K562 (cell line): ENCODE data around the gene FBP2. TPM values are rescaled to one million over a fixed set of nuclear protein-coding genes. Genes with fewer than 3 reads are reported as not detected.

Source experiments
- CBX8 ChIP-seq: fragments of 200-600 bp; sonication (generic); IDR thresholded peaks from 2 replicates; pipeline ENCODE4 v1.6.1; 2012; ENCODE audit warnings: borderline replicate concordance, mixed run types, low read depth, mild to moderate bottlenecking, moderate library complexity, mixed read lengths, low read length, control low read depth, inconsistent platforms; ENCODE audit not compliant: poor library complexity, severe bottlenecking; ENCODE audit errors: extremely low read depth
- CEBPG ChIP-seq, 3 experiments: fragments of 200-800 bp in 1 of 3; sonication (Bioruptor generic) in 1 of 3; sonication (generic) in 1 of 3; formaldehyde crosslinking in 1 of 3; IDR thresholded peaks in 2 of 3; conservative IDR thresholded peaks in 1 of 3; 2 replicates each; pipeline versions ENCODE4 v1.6.1 to v1.8.0; 2016 to 2022; ENCODE audit warnings: missing compliant biosample characterization in 2 of 3, missing genetic modification characterization in 2 of 3, mild to moderate bottlenecking in 1 of 3, missing genetic modification reagents in 1 of 3
- HLTF ChIP-seq: fragments of 450-650 bp; IDR thresholded peaks from 2 replicates; pipeline ENCODE4 v1.6.1; 2016
- HMG20B ChIP-seq: fragments of 250-450 bp; sonication (Bioruptor Pico); IDR thresholded peaks from 2 replicates; pipeline ENCODE4 v1.5.0; 2021; ENCODE audit warnings: mild to moderate bottlenecking
- KDM1A ChIP-seq, 2 experiments: fragments of 450-650 bp; IDR thresholded peaks; 2 replicates each; pipeline ENCODE4 v1.6.1; 2016; ENCODE audit warnings: mild to moderate bottlenecking in 2 of 2
- MAFK ChIP-seq: IDR thresholded peaks from 2 replicates; pipeline ENCODE4 v1.6.1; 2011; ENCODE audit warnings: low read length, improper control_type of control experiment
- NBN ChIP-seq: fragments of 450-650 bp; IDR thresholded peaks from 2 replicates; pipeline ENCODE4 v1.6.1; 2016; ENCODE audit warnings: low read depth, mild to moderate bottlenecking
- PHF20 ChIP-seq: fragments of 450-650 bp; IDR thresholded peaks from 2 replicates; pipeline ENCODE4 v1.6.1; 2018; ENCODE audit not compliant: partially characterized antibody
- PHF8 ChIP-seq: fragments of 200-600 bp; sonication (generic); IDR thresholded peaks from 2 replicates; pipeline ENCODE4 v1.6.1; 2012; ENCODE audit warnings: mixed run types, mild to moderate bottlenecking, inconsistent platforms, low read length, moderate library complexity, borderline replicate concordance
- RUNX1 ChIP-seq: sonication (generic); IDR thresholded peaks from 2 replicates; pipeline ENCODE4 v1.6.1; 2016; ENCODE audit warnings: antibody characterized with exemption, low read depth
- SOX6 ChIP-seq: fragments of 450-650 bp; IDR thresholded peaks from 2 replicates; pipeline ENCODE4 v1.6.1; 2014; ENCODE audit warnings: mild to moderate bottlenecking
- TOE1 ChIP-seq, 2 experiments: fragments of 450-650 bp in 1 of 2; sonication (generic) in 1 of 2; formaldehyde crosslinking in 1 of 2; IDR thresholded peaks; 2 replicates each; pipeline versions ENCODE4 v1.7.1 to v1.8.0; 2016 to 2022; ENCODE audit warnings: borderline replicate concordance in 2 of 2, mild to moderate bottlenecking in 2 of 2, antibody characterized with exemption in 1 of 2, inconsistent platforms in 1 of 2, low read depth in 1 of 2, missing genetic modification reagents in 1 of 2, moderate library complexity in 1 of 2
- ZNF146 ChIP-seq: IDR thresholded peaks from one replicate; pipeline ENCODE4 v1.6.1; 2018; ENCODE audit warnings: missing compliant biosample characterization; ENCODE audit not compliant: unreplicated experiment
- ZNF561 ChIP-seq: fragments of 450-650 bp; formaldehyde crosslinking; conservative IDR thresholded peaks from 2 replicates; pipeline ENCODE4 v1.4.0; 2020; ENCODE audit warnings: mild to moderate bottlenecking, moderate library complexity
- polyA plus RNA-seq, 8 experiments: library from polyadenylated mRNA; depleted of rRNA in 4 of 8; stranded (reverse) in 5 of 8; unstranded in 3 of 8; fragments of >200 nt; fragmentation: Nextera tagmentation in 2 of 8; fragmentation: Illumina TruSeq in 1 of 8; extraction: Ambion mirVana in 2 of 8; extraction: Trizol in 1 of 8; gene quantifications; 2 replicates each; pipeline versions ENCODE4 v1.2.1 to v1.2.3, GENCODE V29; 2011 to 2014; ENCODE audit warnings: inconsistent platforms in 1 of 8, missing spikeins in 1 of 8
- total RNA-seq, 7 experiments: library from RNA; depleted of rRNA in 6 of 7; stranded (reverse); fragments of >200 nt in 6 of 7; fragmentation: Illumina TruSeq in 2 of 7; extraction: Trizol in 2 of 7; gene quantifications; 2 replicates each; pipeline versions ENCODE4 v1.2.1 to v1.2.3, GENCODE V29; 2011 to 2021; ENCODE audit warnings: low replicate concordance in 1 of 7
- TF ChIP-seq, protein P1 (sequence below): fragments of 450-650 bp; IDR thresholded peaks from 2 replicates; pipeline ENCODE4 v1.6.1; 2016; ENCODE audit warnings: missing biosample characterization, missing genetic modification characterization
- TF ChIP-seq, protein P2 (sequence below): fragments of 450-650 bp; formaldehyde crosslinking; IDR thresholded peaks from 2 replicates; pipeline ENCODE4 v1.4.0; 2022; ENCODE audit warnings: missing genetic modification characterization
- TF ChIP-seq, protein P3 (sequence below): sonication (generic); formaldehyde crosslinking; IDR thresholded peaks from 2 replicates; pipeline ENCODE4 v1.8.1; 2023; ENCODE audit warnings: mild to moderate bottlenecking, missing genetic modification reagents, moderate library complexity
- TF ChIP-seq, protein P4 (sequence below), 2 experiments: fragments of 450-650 bp in 1 of 2; sonication (generic) in 1 of 2; formaldehyde crosslinking; conservative IDR thresholded peaks; 2 replicates each; pipeline versions ENCODE4 v1.4.0 to v1.8.1; 2020 to 2022; ENCODE audit warnings: mild to moderate bottlenecking in 1 of 2, missing genetic modification reagents in 1 of 2
- TF ChIP-seq, protein P5 (sequence below), 2 experiments: fragments of 450-650 bp; IDR thresholded peaks; 2 replicates each; pipeline ENCODE4 v1.6.1; 2016

Gene FBP2
- total and polyA plus RNA-seq, 9 of the 15 experiments (the other 6 are each of a cell fraction or from before 2014, with no cell fraction given): 0.06 TPM; not detected in 7

DNA sequence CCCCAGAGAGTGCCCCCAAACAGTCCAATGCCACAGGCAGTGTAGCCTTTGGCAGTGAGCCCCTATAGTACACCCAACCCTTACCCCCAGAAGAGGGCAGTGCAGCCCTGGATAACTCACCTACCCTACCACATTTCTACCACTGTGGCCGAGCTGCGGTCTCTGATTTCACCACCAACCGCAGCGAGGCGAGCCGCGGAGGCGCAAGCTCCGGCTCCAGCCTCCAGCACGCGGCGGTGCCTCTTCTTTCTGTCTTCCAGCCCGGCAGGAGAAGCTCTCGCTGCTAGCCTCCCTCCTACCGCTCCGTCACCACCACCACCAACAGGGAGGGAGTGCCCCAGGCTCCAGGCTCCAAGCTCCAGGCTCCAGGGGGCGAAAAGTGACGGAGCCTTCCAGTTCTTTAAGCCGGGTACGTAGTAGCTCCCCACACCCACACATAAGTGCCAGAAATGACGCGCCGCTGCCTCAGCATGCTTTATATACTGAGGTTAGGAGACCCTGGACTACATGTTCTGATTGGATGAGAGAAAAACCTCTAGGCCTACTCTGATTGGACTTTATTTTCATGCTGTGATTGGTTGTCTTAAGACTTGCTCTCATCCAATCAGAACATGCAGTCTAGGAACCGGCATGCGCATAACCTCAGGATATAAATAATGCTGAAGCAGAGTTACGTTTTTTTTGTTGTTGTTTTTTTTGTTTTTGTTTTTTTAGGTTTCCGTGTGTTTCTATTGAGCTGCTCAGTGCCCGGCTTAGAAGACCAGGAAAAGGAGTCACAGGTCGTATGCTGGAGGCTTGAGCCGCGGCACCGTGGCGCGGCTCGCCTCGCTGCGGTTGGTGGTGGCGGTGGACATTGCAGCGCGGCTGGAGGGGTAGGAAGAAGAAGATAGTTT lies 38.9 kb downstream of the FBP2 start, which contains the start of gene PCAT7 (continued):
- TF ChIP-seq, protein P1, sequence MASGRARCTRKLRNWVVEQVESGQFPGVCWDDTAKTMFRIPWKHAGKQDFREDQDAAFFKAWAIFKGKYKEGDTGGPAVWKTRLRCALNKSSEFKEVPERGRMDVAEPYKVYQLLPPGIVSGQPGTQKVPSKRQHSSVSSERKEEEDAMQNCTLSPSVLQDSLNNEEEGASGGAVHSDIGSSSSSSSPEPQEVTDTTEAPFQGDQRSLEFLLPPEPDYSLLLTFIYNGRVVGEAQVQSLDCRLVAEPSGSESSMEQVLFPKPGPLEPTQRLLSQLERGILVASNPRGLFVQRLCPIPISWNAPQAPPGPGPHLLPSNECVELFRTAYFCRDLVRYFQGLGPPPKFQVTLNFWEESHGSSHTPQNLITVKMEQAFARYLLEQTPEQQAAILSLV (tag): no peak
- TF ChIP-seq RUNX1 (no peak), KDM1A (IDR thresholded peaks at IDR 0.05) (no peak), HLTF (no peak), SOX6 (no peak), MAFK (no peak), NBN (no peak), ZNF146 (CRISPR knock-in tag) (no peak), HMG20B (CRISPR knock-in tag) (no peak), CEBPG (CRISPR knock-in tag; IDR thresholded peaks at IDR 0.05) (no peak), CEBPG (tag; conservative IDR thresholded peaks at IDR 0.05 in 1 of 2, IDR thresholded peaks at IDR 0.05 in 1 of 2) (no peak), TOE1 (IDR thresholded peaks at IDR 0.05; ENCODE audit: borderline replicate concordance) (0 out of 2 replicates have a peak, but pooled peaks have one; percentile 25), TOE1 (CRISPR knock-in tag; IDR thresholded peaks at IDR 0.05; ENCODE audit: borderline replicate concordance, low read depth) (no peak), PHF20 (no peak), PHF8 (no peak), ZNF561 (no peak), CBX8 (no peak)
- TF ChIP-seq, protein P2, sequence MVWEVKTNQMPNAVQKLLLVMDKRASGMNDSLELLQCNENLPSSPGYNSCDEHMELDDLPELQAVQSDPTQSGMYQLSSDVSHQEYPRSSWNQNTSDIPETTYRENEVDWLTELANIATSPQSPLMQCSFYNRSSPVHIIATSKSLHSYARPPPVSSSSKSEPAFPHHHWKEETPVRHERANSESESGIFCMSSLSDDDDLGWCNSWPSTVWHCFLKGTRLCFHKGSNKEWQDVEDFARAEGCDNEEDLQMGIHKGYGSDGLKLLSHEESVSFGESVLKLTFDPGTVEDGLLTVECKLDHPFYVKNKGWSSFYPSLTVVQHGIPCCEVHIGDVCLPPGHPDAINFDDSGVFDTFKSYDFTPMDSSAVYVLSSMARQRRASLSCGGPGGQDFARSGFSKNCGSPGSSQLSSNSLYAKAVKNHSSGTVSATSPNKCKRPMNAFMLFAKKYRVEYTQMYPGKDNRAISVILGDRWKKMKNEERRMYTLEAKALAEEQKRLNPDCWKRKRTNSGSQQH (CRISPR knock-in tag): no peak
- TF ChIP-seq, protein P3, sequence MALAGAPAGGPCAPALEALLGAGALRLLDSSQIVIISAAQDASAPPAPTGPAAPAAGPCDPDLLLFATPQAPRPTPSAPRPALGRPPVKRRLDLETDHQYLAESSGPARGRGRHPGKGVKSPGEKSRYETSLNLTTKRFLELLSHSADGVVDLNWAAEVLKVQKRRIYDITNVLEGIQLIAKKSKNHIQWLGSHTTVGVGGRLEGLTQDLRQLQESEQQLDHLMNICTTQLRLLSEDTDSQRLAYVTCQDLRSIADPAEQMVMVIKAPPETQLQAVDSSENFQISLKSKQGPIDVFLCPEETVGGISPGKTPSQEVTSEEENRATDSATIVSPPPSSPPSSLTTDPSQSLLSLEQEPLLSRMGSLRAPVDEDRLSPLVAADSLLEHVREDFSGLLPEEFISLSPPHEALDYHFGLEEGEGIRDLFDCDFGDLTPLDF (CRISPR knock-in tag): no peak
- TF ChIP-seq, protein P4, sequence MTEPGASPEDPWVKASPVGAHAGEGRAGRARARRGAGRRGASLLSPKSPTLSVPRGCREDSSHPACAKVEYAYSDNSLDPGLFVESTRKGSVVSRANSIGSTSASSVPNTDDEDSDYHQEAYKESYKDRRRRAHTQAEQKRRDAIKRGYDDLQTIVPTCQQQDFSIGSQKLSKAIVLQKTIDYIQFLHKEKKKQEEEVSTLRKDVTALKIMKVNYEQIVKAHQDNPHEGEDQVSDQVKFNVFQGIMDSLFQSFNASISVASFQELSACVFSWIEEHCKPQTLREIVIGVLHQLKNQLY (CRISPR knock-in tag; conservative IDR thresholded peaks at IDR 0.05): no peak
- TF ChIP-seq, protein P5, sequence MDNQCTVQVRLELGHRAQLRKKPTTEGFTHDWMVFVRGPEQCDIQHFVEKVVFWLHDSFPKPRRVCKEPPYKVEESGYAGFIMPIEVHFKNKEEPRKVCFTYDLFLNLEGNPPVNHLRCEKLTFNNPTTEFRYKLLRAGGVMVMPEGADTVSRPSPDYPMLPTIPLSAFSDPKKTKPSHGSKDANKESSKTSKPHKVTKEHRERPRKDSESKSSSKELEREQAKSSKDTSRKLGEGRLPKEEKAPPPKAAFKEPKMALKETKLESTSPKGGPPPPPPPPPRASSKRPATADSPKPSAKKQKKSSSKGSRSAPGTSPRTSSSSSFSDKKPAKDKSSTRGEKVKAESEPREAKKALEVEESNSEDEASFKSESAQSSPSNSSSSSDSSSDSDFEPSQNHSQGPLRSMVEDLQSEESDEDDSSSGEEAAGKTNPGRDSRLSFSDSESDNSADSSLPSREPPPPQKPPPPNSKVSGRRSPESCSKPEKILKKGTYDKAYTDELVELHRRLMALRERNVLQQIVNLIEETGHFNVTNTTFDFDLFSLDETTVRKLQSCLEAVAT (IDR thresholded peaks at IDR 0.05): peak in 1 of 2 experiments; percentile 57; a peak in 1 of 4 replicates
